ENCODE results near the gene ADPRHL1.

The ADPRHL1 gene

DNA sequence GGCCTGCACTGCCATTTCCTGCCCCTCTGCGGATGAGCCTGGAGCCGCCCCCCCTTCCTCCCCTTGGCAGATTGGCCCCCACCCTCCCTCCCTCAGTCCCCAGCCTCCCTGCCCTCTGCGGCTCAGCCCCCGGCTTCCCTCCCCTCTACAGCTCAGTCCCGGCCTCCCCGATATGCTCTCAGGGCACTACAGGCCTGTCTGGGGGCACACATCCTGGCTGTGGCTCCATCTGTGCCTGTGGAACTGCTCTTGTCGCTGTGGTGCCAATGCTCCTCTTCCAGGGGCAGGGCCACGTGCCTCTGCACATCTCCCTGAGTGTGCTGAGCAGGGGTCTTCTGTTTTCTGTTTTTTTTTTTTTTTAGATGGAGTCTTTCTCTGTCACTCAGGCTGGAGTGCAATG lies 39.0 kb downstream of the ADPRHL1 start:
- H2AK5ac ChIP-seq (ENCODE audit: low read length): no peak overlapping the region
- no peak overlapping the region for H3K14ac ChIP-seq (ENCODE audit: low read length)
- no peak overlapping the region for H3K23ac ChIP-seq (ENCODE audit: low read length)
- WGBS (ENCODE audit: extremely low coverage, insufficient coverage, insufficient read length): no CpG with 5 or more reads among the region's 8 CpGs
- peaks cover 4% of the 10 kb centered on the region for H3K9me3 ChIP-seq (ENCODE audit: insufficient read depth, low read depth, low read length)
- H2BK120ac ChIP-seq (ENCODE audit: insufficient read depth, low read length, poor library complexity): no peak overlapping the region
- H3K9ac ChIP-seq (ENCODE audit: low read length): no peak overlapping the region
- H3K4me2 ChIP-seq (ENCODE audit: low read length): no peak overlapping the region
- H2BK5ac ChIP-seq (ENCODE audit: low read depth, low read length, poor library complexity): no peak overlapping the region
- no peak overlapping the region for H3K18ac ChIP-seq (ENCODE audit: low read length)
- H3K36me3 ChIP-seq (ENCODE audit: control insufficient read depth in 1 of 2, insufficient read depth in 2 of 2, low read length in 2 of 2): no peaks in the 10 kb centered on the region
- no peaks in the 10 kb centered on the region for H3K79me1 ChIP-seq (ENCODE audit: low read length)
- no peak overlapping the region for H4K12ac ChIP-seq (ENCODE audit: low read depth, low read length)
- H3K4ac ChIP-seq (ENCODE audit: low read depth, low read length): no peak overlapping the region
- H3K79me2 ChIP-seq (ENCODE audit: control insufficient read depth, insufficient read depth, low read length, poor library complexity): no peaks in the 10 kb centered on the region
- H4K8ac ChIP-seq (ENCODE audit: low read depth, low read length): no peak overlapping the region
- H3K27me3 ChIP-seq (ENCODE audit: insufficient read depth, low read length): no peaks in the 10 kb centered on the region
- H2AFZ ChIP-seq (ENCODE audit: insufficient read depth, low read length, poor library complexity): no peak overlapping the region
- H3K4me1 ChIP-seq (ENCODE audit: control insufficient read depth in 1 of 2, insufficient read depth in 2 of 2, low read length in 2 of 2): peaks cover 10 to 12% of the 10 kb centered on the region in 2 experiments
- DNase-seq: no peak
- H4K91ac ChIP-seq (ENCODE audit: low read depth, low read length): no peak overlapping the region
- H2BK12ac ChIP-seq (ENCODE audit: low read length): no peak overlapping the region
- H3K27ac ChIP-seq (ENCODE audit: low read depth, low read length): no peak overlapping the region
- H3K4me3 ChIP-seq (ENCODE audit: low read depth, low read length): no peak overlapping the region

- no peak for DNase-seq
- Histone ChIP-seq H3K4ac (ENCODE audit: low read depth, low read length) (no peak overlapping the region), H3K36me3 (ENCODE audit: control insufficient read depth in 1 of 2, insufficient read depth in 2 of 2, low read length in 2 of 2) (no peaks in the 10 kb centered on the region), H3K9me3 (ENCODE audit: insufficient read depth, low read depth, low read length) (peaks cover 4% of the 10 kb centered on the region), H3K79me1 (ENCODE audit: low read length) (no peaks in the 10 kb centered on the region), H4K12ac (ENCODE audit: low read depth, low read length) (no peak overlapping the region), H3K14ac (ENCODE audit: low read length) (no peak overlapping the region), H2AFZ (ENCODE audit: insufficient read depth, low read length, poor library complexity) (no peak overlapping the region), H3K79me2 (ENCODE audit: control insufficient read depth, insufficient read depth, low read length, poor library complexity) (no peaks in the 10 kb centered on the region), H4K91ac (ENCODE audit: low read depth, low read length) (no peak overlapping the region), H3K9ac (ENCODE audit: low read length) (no peak overlapping the region), H3K27me3 (ENCODE audit: insufficient read depth, low read length) (no peaks in the 10 kb centered on the region), H2BK120ac (ENCODE audit: insufficient read depth, low read length, poor library complexity) (no peak overlapping the region), H3K4me2 (ENCODE audit: low read length) (no peak overlapping the region), H4K8ac (ENCODE audit: low read depth, low read length) (no peak overlapping the region), H2BK5ac (ENCODE audit: low read depth, low read length, poor library complexity) (no peak overlapping the region), H3K27ac (ENCODE audit: low read depth, low read length) (no peak overlapping the region), H3K4me3 (ENCODE audit: low read depth, low read length) (no peak overlapping the region), H2BK12ac (ENCODE audit: low read length) (no peak overlapping the region), H3K18ac (ENCODE audit: low read length) (no peak overlapping the region), H3K23ac (ENCODE audit: low read length) (no peak overlapping the region), H2AK5ac (ENCODE audit: low read length) (no peak overlapping the region), H3K4me1 (ENCODE audit: control insufficient read depth in 1 of 2, insufficient read depth in 2 of 2, low read length in 2 of 2) (peaks cover 10 to 12% of the 10 kb centered on the region in 2 experiments)
- WGBS (ENCODE audit: extremely low coverage, insufficient coverage, insufficient read length): no CpG with 5 or more reads among the region's 9 CpGs
Measured at GRCh38 chr13:113413898-113414282, 39.4 kb downstream of the ADPRHL1 start.

DNA sequence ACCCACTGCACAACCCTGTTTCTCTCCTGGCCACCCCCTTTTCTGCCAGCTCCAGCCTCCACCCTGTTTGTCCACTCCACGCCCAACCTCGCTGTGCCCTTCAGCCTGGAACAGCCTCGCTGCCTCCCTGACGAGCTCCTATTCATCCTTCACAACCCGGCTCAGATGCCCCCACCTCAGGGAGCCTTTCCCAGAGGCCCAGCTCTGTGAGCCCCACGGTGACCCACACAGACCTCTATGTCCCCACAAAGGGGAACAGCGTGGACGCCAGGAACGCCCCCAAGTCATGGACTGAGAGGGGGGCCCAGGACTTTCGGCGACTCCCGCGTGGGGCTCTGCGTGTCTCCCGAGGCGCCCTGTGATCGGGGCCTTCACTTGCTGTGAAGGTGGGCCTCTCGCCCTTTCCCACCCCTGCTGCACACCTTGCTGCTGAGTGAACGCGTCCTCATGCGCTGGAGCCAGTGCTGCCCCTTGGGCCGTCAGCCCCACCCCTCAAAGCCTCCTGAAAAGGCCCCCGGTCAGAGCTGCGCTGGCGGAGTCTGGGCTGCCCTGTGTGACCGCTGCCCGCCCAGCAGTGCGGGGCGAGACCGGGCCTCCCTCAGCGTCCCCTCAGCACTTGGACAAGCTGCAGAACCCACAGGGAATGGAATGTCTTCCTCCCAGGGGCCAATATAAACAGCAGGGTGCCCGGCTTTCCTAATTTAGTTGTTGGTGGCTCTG lies 40.0 kb downstream of the ADPRHL1 start:
- Histone ChIP-seq H3K9ac (ENCODE audit: low read length) (no peak overlapping the region), H4K12ac (ENCODE audit: low read depth, low read length) (no peak overlapping the region), H3K27ac (ENCODE audit: low read depth, low read length) (no peak overlapping the region), H2BK12ac (ENCODE audit: low read length) (no peak overlapping the region), H2BK5ac (ENCODE audit: low read depth, low read length, poor library complexity) (no peak overlapping the region), H2AFZ (ENCODE audit: insufficient read depth, low read length, poor library complexity) (no peak overlapping the region), H4K91ac (ENCODE audit: low read depth, low read length) (no peak overlapping the region), H2BK120ac (ENCODE audit: insufficient read depth, low read length, poor library complexity) (no peak overlapping the region), H3K14ac (ENCODE audit: low read length) (no peak overlapping the region), H3K79me2 (ENCODE audit: control insufficient read depth, insufficient read depth, low read length, poor library complexity) (no peaks in the 10 kb centered on the region), H3K79me1 (ENCODE audit: low read length) (no peaks in the 10 kb centered on the region), H2AK5ac (ENCODE audit: low read length) (no peak overlapping the region), H3K4me1 (ENCODE audit: control insufficient read depth in 1 of 2, insufficient read depth in 2 of 2, low read length in 2 of 2) (peaks cover 10 to 12% of the 10 kb centered on the region in 2 experiments), H4K8ac (ENCODE audit: low read depth, low read length) (no peak overlapping the region), H3K18ac (ENCODE audit: low read length) (no peak overlapping the region), H3K36me3 (ENCODE audit: control insufficient read depth in 1 of 2, insufficient read depth in 2 of 2, low read length in 2 of 2) (no peaks in the 10 kb centered on the region), H3K27me3 (ENCODE audit: insufficient read depth, low read length) (no peaks in the 10 kb centered on the region), H3K4ac (ENCODE audit: low read depth, low read length) (no peak overlapping the region), H3K9me3 (ENCODE audit: insufficient read depth, low read depth, low read length) (peaks cover 4% of the 10 kb centered on the region), H3K4me2 (ENCODE audit: low read length) (no peak overlapping the region), H3K23ac (ENCODE audit: low read length) (no peak overlapping the region), H3K4me3 (ENCODE audit: low read depth, low read length) (no peak overlapping the region)
- no peak for DNase-seq
- no CpG with 5 or more reads among the region's 32 CpGs for WGBS (ENCODE audit: extremely low coverage, insufficient coverage, insufficient read length)

DNA sequence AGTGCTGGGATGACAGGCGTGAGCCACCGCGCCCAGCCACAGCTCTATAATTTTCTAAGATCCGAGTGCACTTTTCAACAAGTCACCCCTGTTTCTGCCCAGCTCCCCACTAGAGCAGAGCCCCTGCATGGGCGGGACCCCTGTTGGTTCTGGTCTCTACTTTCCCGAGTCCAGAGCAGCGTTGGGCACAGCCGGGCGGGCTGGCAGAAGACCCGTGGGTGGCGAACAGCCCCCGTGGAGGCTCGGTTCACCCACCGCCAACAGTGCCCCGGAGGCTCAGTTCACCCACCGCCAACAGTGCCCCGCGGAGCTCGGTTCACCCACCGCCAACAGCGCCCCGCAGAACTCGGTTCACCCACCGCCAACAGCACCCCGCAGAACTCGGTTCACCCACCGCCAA lies 40.8 kb downstream of the ADPRHL1 start:
- H3K4me2 ChIP-seq (ENCODE audit: low read length): no peak overlapping the region
- no peak overlapping the region for H4K8ac ChIP-seq (ENCODE audit: low read depth, low read length)
- no peaks in the 10 kb centered on the region for H3K79me2 ChIP-seq (ENCODE audit: control insufficient read depth, insufficient read depth, low read length, poor library complexity)
- no peak overlapping the region for H2AK5ac ChIP-seq (ENCODE audit: low read length)
- no peak overlapping the region for H3K9ac ChIP-seq (ENCODE audit: low read length)
- no peak overlapping the region for H3K14ac ChIP-seq (ENCODE audit: low read length)
- peaks cover 4% of the 10 kb centered on the region for H3K9me3 ChIP-seq (ENCODE audit: insufficient read depth, low read depth, low read length)
- no peak overlapping the region for H2BK120ac ChIP-seq (ENCODE audit: insufficient read depth, low read length, poor library complexity)
- H3K4me1 ChIP-seq (ENCODE audit: control insufficient read depth in 1 of 2, insufficient read depth in 2 of 2, low read length in 2 of 2): peaks cover 10 to 12% of the 10 kb centered on the region in 2 experiments
- WGBS (ENCODE audit: extremely low coverage, insufficient coverage, insufficient read length): no CpG with 5 or more reads among the region's 27 CpGs
- H3K23ac ChIP-seq (ENCODE audit: low read length): no peak overlapping the region
- H3K79me1 ChIP-seq (ENCODE audit: low read length): no peaks in the 10 kb centered on the region
- H3K4ac ChIP-seq (ENCODE audit: low read depth, low read length): no peak overlapping the region
- no peaks in the 10 kb centered on the region for H3K36me3 ChIP-seq (ENCODE audit: control insufficient read depth in 1 of 2, insufficient read depth in 2 of 2, low read length in 2 of 2)
- H3K27me3 ChIP-seq (ENCODE audit: insufficient read depth, low read length): no peaks in the 10 kb centered on the region
- H3K4me3 ChIP-seq (ENCODE audit: low read depth, low read length): no peak overlapping the region
- no peak overlapping the region for H4K91ac ChIP-seq (ENCODE audit: low read depth, low read length)
- no peak for DNase-seq
- H2BK5ac ChIP-seq (ENCODE audit: low read depth, low read length, poor library complexity): no peak overlapping the region
- no peak overlapping the region for H3K27ac ChIP-seq (ENCODE audit: low read depth, low read length)
- H2BK12ac ChIP-seq (ENCODE audit: low read length): no peak overlapping the region
- no peak overlapping the region for H2AFZ ChIP-seq (ENCODE audit: insufficient read depth, low read length, poor library complexity)
- no peak overlapping the region for H4K12ac ChIP-seq (ENCODE audit: low read depth, low read length)
- no peak overlapping the region for H3K18ac ChIP-seq (ENCODE audit: low read length)

All from trophoblast cell (in vitro differentiated cells and primary cell).